ENCODE results near the gene ASCC1. TPM values are rescaled to one million over a fixed set of nuclear protein-coding genes. Genes with fewer than 3 reads are reported as not detected.

ASCC1 gene
- total and polyA plus RNA-seq, 2 donors (not counting 3 experiments of a cell fraction or from before 2014, with no cell fraction given): 16.0 to 24.9 TPM

- POLR2A ChIA-PET: no interaction called here
- dilution Hi-C loops (cut with MboI; ENCODE audit: extremely low pct_ligation_motif_present, low sequenced_read_pairs): no loop called here
These were observed 140.5 kb downstream of the ASCC1 start for GRCh38 chr10:72075376-72076115.

More at GRCh38 chr10:72075376-72076115, 140.5 kb downstream of the ASCC1 start:
- DNase-seq (ENCODE audit: low read depth, low spot score) (no peak), FAIRE-seq (no peak)
- Histone ChIP-seq H3K4me3 (replicated peaks in 1 of 3; ENCODE audit: insufficient read depth in 1 of 3, low read depth in 1 of 3, low read length in 3 of 3) (no peak overlapping the region), H3K36me3 (ENCODE audit: control insufficient read depth in 2 of 2, extremely low read depth in 1 of 2, insufficient read depth in 2 of 2, low read length in 2 of 2) (no peaks in the 10 kb centered on the region), H3K27me3 (ENCODE audit: control insufficient read depth in 2 of 2, insufficient read depth in 2 of 2, low read length in 2 of 2) (no peaks in the 10 kb centered on the region), H3K79me2 (ENCODE audit: control insufficient read depth, insufficient read depth, low read length) (no peaks in the 10 kb centered on the region), H3K9me1 (replicated peaks; ENCODE audit: control insufficient read depth, extremely low read depth, insufficient read depth, low read length) (no peaks in the 10 kb centered on the region), H3K9ac (replicated peaks; ENCODE audit: extremely low read depth, insufficient read depth, low read length) (no peak overlapping the region), H3K4me2 (ENCODE audit: insufficient read depth, low read length) (no peak overlapping the region), H4K20me1 (replicated peaks; ENCODE audit: control insufficient read depth, extremely low read depth, insufficient read depth, low read length) (no peaks in the 10 kb centered on the region), H3K4me1 (ENCODE audit: control insufficient read depth, extremely low read depth, insufficient read depth, low read length) (no peaks in the 10 kb centered on the region), H3K9me3 (replicated peaks; ENCODE audit: control insufficient read depth, insufficient read depth, low read length) (no peaks in the 10 kb centered on the region), H2AFZ (ENCODE audit: low read depth, low read length) (no peak overlapping the region), H3K27ac (ENCODE audit: insufficient read depth, low read depth, low read length) (no peak overlapping the region)
- no TSS peak for BruUV-seq (replicated peaks)
- intact Hi-C loops (cut with micrococcal nuclease): no loop called here
- no peak for TF ChIP-seq GATA2 (IDR thresholded peaks at IDR 0.05; ENCODE audit: insufficient read depth, insufficient read length, low read depth, low read length)
- TF ChIP-seq FOS (IDR thresholded peaks at IDR 0.05; ENCODE audit: borderline replicate concordance, insufficient read depth, low read length): no peak
- no peak for TF ChIP-seq POLR2A (IDR thresholded peaks at IDR 0.05; ENCODE audit: low read depth, low read length)
- no peak for TF ChIP-seq EZH2 (IDR thresholded peaks at IDR 0.05; ENCODE audit: borderline replicate concordance, low read depth, low read length, severe bottlenecking)
- no peak for TF ChIP-seq POLR2AphosphoS5 (IDR thresholded peaks at IDR 0.05; ENCODE audit: insufficient read depth, low read depth, low read length)
- TF ChIP-seq MYC (IDR thresholded peaks at IDR 0.05; ENCODE audit: low read depth, low read length): no peak
- TF ChIP-seq CTCF (IDR thresholded peaks at IDR 0.05; ENCODE audit: extremely low read depth in 1 of 2, insufficient read depth in 1 of 2, low read depth in 1 of 2, low read length in 2 of 2): no peak
- TF ChIP-seq MAX (IDR thresholded peaks at IDR 0.05; ENCODE audit: insufficient read depth, insufficient read length): no peak
- no peak for TF ChIP-seq JUN (IDR thresholded peaks at IDR 0.05; ENCODE audit: borderline replicate concordance, insufficient read depth, insufficient read length, low read depth)
- CTCF ChIA-PET: interaction anchor here (3.0 kb wide), 1 partner anchor 27 kb away, joined by 9 read pairs; no protein-coding TSS in a partner anchor
